CD4-positive, alpha-beta memory T cell (primary cell): Measurements from ENCODE around the gene RYR1. TPM values are rescaled to one million over a fixed set of nuclear protein-coding genes. Genes with fewer than 3 reads are reported as not detected.

Source experiments
- CTCF ChIA-PET: fragments of 350-600 bp; sonication (Branson Sonifier 250); formaldehyde crosslinking; loops from one replicate; lab custom pipeline; 2021; ENCODE audit warnings: inconsistent platforms; ENCODE audit not compliant: partially characterized antibody; lab: Charles Lee
- POLR2A ChIA-PET: fragments of 350-600 bp; sonication (Branson Sonifier 250); formaldehyde crosslinking; loops from one replicate; lab custom pipeline; 2021; ENCODE audit not compliant: partially characterized antibody; lab: Charles Lee
- DNase-seq, 5 donors: peaks; one replicate each; pipeline versions ENCODE4 v3.0.0 to v3.0.0-alpha.2; 2020 to 2022; ENCODE audit warnings: mixed read lengths in 1 of 5
- H3K27ac ChIP-seq: one replicate; pipeline ENCODE4 v1.7.0; 2013; ENCODE audit warnings: low read depth, low read length
- H3K27me3 ChIP-seq: 2 replicates; pipeline ENCODE4 v1.7.0; 2013; ENCODE audit warnings: mild to moderate bottlenecking, low read length, moderate library complexity; ENCODE audit not compliant: insufficient read depth
- H3K36me3 ChIP-seq: 2 replicates; pipeline ENCODE4 v1.7.0; 2013; ENCODE audit warnings: mild to moderate bottlenecking, low read length, moderate library complexity; ENCODE audit not compliant: insufficient read depth
- H3K4me1 ChIP-seq: 2 replicates; pipeline ENCODE4 v1.7.0; 2013; ENCODE audit warnings: mild to moderate bottlenecking, low read length, moderate library complexity; ENCODE audit not compliant: insufficient read depth
- H3K4me3 ChIP-seq, 2 donors: one replicate each; pipeline ENCODE4 v1.7.0; 2013; ENCODE audit warnings: low read length in 2 of 2, mild to moderate bottlenecking in 1 of 2
- H3K9me3 ChIP-seq, 2 donors: one replicate each; pipeline ENCODE4 v1.7.0; 2013; ENCODE audit warnings: low read length in 2 of 2, control low read depth in 1 of 2; ENCODE audit not compliant: control insufficient read depth in 1 of 2
- H3K27ac Mint-ChIP-seq, 7 donors: one replicate each; pipeline ENCODE4 v1.8.0; 2020 to 2021; ENCODE audit warnings: mixed read lengths in 7 of 7, mild to moderate bottlenecking in 6 of 7, inconsistent platforms in 3 of 7, moderate library complexity in 3 of 7
- H3K27me3 Mint-ChIP-seq, 2 donors: one replicate each; pipeline ENCODE4 v1.8.0; 2020 to 2021; ENCODE audit warnings: mixed read lengths in 2 of 2
- H3K36me3 Mint-ChIP-seq, 2 donors: one replicate each; pipeline ENCODE4 v1.8.0; 2020 to 2021; ENCODE audit warnings: mixed read lengths in 2 of 2, inconsistent platforms in 1 of 2, mild to moderate bottlenecking in 1 of 2
- H3K4me1 Mint-ChIP-seq, 4 donors: one replicate each; pipeline ENCODE4 v1.8.0; 2020 to 2021; ENCODE audit warnings: mixed read lengths in 4 of 4, mild to moderate bottlenecking in 1 of 4
- H3K4me3 Mint-ChIP-seq, 8 donors: one replicate each; pipeline ENCODE4 v1.8.0; 2020 to 2021; ENCODE audit warnings: mixed read lengths in 8 of 8, mild to moderate bottlenecking in 7 of 8, moderate library complexity in 6 of 8, inconsistent platforms in 3 of 8
- H3K9me3 Mint-ChIP-seq, 8 donors: one replicate each; pipeline ENCODE4 v1.8.0; 2020 to 2021; ENCODE audit warnings: mixed read lengths in 8 of 8, mild to moderate bottlenecking in 5 of 8, inconsistent platforms in 3 of 8, moderate library complexity in 1 of 8
- intact Hi-C: fragments of 100-400 bp; cut with micrococcal nuclease; formaldehyde crosslinking; loops from one replicate; pipeline ENCODE4 v1.15.1; 2023
- polyA plus RNA-seq, 2 donors: library from polyadenylated mRNA; unstranded; fragments of 300-500 nt; fragmentation: Illumina TruSeq; gene quantifications; one replicate each; pipeline ENCODE4 v1.2.3, GENCODE V29; 2021
- total RNA-seq, 2 experiments: library from RNA; stranded (reverse); gene quantifications; one replicate each; pipeline ENCODE4 v1.2.3, GENCODE V29; 2021

Gene RYR1
- total and polyA plus RNA-seq, 4 experiments from 2014 or later = 0.02 to 6.2 (median 2.7) TPM

DNA sequence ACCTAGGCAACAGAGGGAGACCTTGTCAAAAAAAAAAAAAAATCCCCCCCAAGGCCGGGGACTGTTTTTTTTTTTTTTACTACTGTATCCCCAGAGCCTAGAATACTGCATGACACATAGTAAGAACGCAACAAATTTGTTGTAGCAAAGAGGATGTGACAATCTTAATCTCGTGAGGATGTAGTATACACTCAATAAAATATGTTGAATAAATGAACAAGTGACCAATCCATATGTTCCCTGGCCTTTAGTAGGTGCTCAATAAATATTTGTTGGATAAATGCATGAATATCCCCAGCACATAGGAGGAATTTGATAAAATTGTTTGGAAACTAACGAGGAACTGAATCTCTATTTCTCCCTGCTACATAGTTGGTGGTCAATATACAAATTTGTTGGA, 108.5 kb downstream of the RYR1 start:
- no peak for DNase-seq
- no peaks in the 10 kb centered on the region for H3K27me3 Mint-ChIP-seq
- peaks cover 26 to 55% (median 41%) of the 10 kb centered on the region in 4 donors for H3K4me1 Mint-ChIP-seq
- no peak overlapping the region for H3K4me3 ChIP-seq
- ChIA-PET CTCF (interaction anchor here (1.4 to 5.7 kb wide), 4 partner anchors 22 to 93 kb away, joined by 3 to 57 read pairs (median 35); partner anchors contain the start of genes EIF3K and MAP4K1), POLR2A (no interaction called here)
- no peaks in the 10 kb centered on the region for H3K36me3 ChIP-seq
- H3K36me3 Mint-ChIP-seq = peaks cover 0 to 2% of the 10 kb centered on the region in 2 donors
- no peak overlapping the region for H3K27ac ChIP-seq
- H3K27me3 ChIP-seq = no peaks in the 10 kb centered on the region
- H3K9me3 Mint-ChIP-seq = peaks cover 0 to 2% (median 0%) of the 10 kb centered on the region in 8 donors
- H3K4me1 ChIP-seq = peaks cover 43% of the 10 kb centered on the region
- H3K4me3 Mint-ChIP-seq = no peak overlapping the region
- H3K27ac Mint-ChIP-seq = no peak overlapping the region
- intact Hi-C loops = no loop called here
- no peaks in the 10 kb centered on the region for H3K9me3 ChIP-seq

DNA sequence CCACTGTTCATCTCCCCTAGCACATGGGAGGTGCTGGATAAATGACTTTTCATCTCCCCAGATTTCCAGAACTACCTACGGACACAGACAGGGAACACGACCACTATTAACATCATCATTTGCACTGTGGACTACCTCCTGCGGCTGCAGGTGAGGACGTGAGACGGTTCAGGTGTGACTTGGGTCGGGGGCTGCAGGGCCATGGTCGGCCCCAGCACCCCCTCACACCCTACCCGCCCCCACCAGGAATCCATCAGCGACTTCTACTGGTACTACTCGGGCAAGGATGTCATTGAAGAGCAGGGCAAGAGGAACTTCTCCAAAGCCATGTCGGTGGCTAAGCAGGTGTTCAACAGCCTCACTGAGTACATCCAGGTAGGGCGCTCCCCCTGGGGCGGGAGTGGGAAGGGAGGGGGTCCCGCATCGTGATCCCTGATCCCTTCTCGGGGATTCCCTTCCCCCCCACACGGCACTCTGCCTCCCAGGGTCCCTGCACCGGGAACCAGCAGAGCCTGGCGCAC, 109.9 kb downstream of the RYR1 start:
- Histone ChIP-seq H3K27me3 (no peaks in the 10 kb centered on the region), H3K27ac (no peak overlapping the region), H3K36me3 (no peaks in the 10 kb centered on the region), H3K4me1 (peaks cover 30% of the 10 kb centered on the region), H3K9me3 (no peaks in the 10 kb centered on the region), H3K4me3 (no peak overlapping the region)
- Mint-ChIP-seq H3K4me1 (peaks cover 23 to 42% (median 30%) of the 10 kb centered on the region in 4 donors), H3K4me3 (no peak overlapping the region), H3K27ac (no peak overlapping the region), H3K9me3 (no peaks in the 10 kb centered on the region), H3K27me3 (no peaks in the 10 kb centered on the region), H3K36me3 (peaks cover 0 to 2% of the 10 kb centered on the region in 2 donors)
- DNase-seq = no peak
- ChIA-PET CTCF (interaction anchor here (0.6 to 5.7 kb wide), 6 partner anchors 12 to 386 kb away, joined by 3 to 57 read pairs (median 20); partner anchors contain the start of genes EIF3K, MAP4K1, MRPS12 and SARS2), POLR2A (interaction anchor here (0.8 to 2.9 kb wide), 6 partner anchors 28 to 388 kb away, joined by 4 to 23 read pairs (median 6); partner anchors contain the start of genes EIF3K, MAP4K1, MRPS12 and SARS2)
- intact Hi-C loops = no loop called here

DNA sequence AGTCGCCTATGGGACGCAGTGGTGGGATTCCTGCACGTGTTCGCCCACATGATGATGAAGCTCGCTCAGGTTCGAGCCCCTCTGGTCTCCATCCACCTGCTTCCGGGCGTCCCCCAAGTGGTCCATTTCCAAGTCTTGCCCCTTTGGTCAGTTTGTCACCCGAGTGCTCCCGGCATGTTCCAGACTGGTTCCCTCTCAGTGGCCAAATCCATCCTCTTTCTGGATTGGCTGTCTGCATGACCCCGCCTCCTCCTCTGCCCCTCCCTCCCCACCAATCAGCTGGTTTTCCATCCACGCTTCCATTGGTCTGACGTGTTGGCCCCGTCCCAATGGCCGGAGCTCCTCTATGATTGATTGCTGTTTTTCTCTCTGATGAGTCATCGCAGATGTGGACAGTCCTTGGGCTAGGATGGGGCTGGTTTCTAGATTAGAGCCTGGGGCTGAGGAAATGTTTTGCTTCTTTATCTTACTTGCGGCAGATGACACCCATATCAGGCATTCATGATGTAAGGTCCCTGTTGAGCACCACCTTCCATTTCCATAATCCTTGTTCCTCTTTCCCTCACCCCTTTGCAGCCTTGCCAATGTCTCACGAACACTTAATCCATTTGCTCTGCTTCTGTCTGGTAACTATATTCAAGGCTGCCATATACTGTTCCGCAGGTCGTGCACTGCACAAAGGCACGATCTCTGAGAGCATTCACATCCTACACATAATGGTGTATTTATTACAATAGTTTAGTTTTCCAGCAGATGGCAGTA, 110.5 kb downstream of the RYR1 start:
- Mint-ChIP-seq H3K4me1 (peaks cover 16 to 36% (median 23%) of the 10 kb centered on the region in 4 donors), H3K27me3 (no peaks in the 10 kb centered on the region), H3K9me3 (no peaks in the 10 kb centered on the region), H3K36me3 (peaks cover 0 to under 1% of the 10 kb centered on the region in 2 donors), H3K4me3 (peak overlapping the region in 7 of 8 donors; percentile 21 to 76 (median 56)), H3K27ac (peak overlapping the region in 3 of 7 donors; percentile 67 to 89 (median 77))
- peaks cover 26% of the 10 kb centered on the region for H3K4me1 ChIP-seq
- no peak overlapping the region for H3K4me3 ChIP-seq
- intact Hi-C loops = loop anchor here (1.0 kb wide), 4 partner anchors 29 to 386 kb away; partner anchors contain the start of genes EIF3K, MRPS12 and SARS2
- no peaks in the 10 kb centered on the region for H3K9me3 ChIP-seq
- H3K27me3 ChIP-seq = no peaks in the 10 kb centered on the region
- ChIA-PET CTCF (interaction anchor here (0.6 to 5.7 kb wide), 12 partner anchors 12 to 386 kb away, joined by 3 to 57 read pairs (median 4); partner anchors contain the start of genes EIF3K, FAM98C, MAP4K1 and MRPS12), POLR2A (interaction anchor here (0.8 to 2.9 kb wide), 8 partner anchors 28 to 387 kb away, joined by 3 to 23 read pairs (median 4); partner anchors contain the start of genes EIF3K, MAP4K1, MRPS12 and SARS2)
- no peaks in the 10 kb centered on the region for H3K36me3 ChIP-seq
- H3K27ac ChIP-seq = no peak overlapping the region
- peak in 1 of 5 donors; percentile 11 for DNase-seq

DNA sequence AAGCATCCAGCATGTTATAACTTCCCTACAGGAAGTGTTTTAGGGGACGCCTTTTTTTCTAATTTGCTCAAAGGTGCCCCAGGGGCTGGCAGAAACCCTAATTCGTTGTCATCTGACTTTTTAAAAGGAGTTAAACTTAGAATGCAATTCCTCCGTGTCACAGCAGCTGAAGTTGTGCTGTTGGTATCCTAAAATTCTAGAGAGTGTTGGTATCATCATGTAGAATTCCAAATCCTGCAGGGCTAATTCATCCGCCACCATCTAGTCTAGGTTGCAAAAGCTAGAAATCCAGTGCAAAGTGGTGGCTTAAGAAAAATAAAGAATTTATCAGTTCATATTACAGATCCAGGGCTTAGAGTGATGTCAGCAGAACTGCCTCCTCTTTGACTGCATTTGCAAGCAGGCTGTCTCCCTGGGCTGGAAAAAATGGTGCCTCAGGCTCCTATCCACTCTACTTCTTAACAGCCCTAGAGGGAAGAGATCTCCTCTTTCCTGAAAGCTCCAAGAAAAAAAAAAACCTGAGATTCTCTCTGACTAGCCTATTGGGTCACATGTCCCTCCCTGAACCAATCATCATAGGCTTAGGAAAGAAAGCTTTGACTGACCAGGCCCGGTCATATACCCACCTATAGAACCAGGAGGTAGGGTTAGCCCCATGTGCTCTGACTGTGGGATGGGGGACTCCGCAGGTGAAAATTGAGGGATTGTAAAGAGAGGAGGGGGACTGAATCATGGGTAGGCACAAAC, 111.3 kb downstream of the RYR1 start:
- Histone ChIP-seq H3K9me3 (no peaks in the 10 kb centered on the region), H3K36me3 (no peaks in the 10 kb centered on the region), H3K27me3 (no peaks in the 10 kb centered on the region), H3K4me1 (peaks cover 19% of the 10 kb centered on the region), H3K4me3 (no peak overlapping the region), H3K27ac (no peak overlapping the region)
- intact Hi-C loops = loop anchor here (1.0 kb wide), 4 partner anchors 29 to 386 kb away; partner anchors contain the start of genes EIF3K, MRPS12 and SARS2
- Mint-ChIP-seq H3K36me3 (no peaks in the 10 kb centered on the region), H3K9me3 (no peaks in the 10 kb centered on the region), H3K4me3 (peak overlapping the region in 2 of 8 donors; percentile 17 to 76), H3K4me1 (peaks cover 12 to 28% (median 16%) of the 10 kb centered on the region in 4 donors), H3K27ac (peak overlapping the region in 3 of 7 donors; percentile 2 to 89 (median 27)), H3K27me3 (no peaks in the 10 kb centered on the region)
- CTCF ChIA-PET = interaction anchor here (0.6 to 5.7 kb wide), 18 partner anchors 9 to 425 kb away, joined by 3 to 57 read pairs (median 3); partner anchors contain the start of genes ACTN4, EIF3K, FAM98C and MAP4K1
- peak in 4 of 5 donors; percentile 61 to 71 (median 65) for DNase-seq
- POLR2A ChIA-PET = interaction anchor here (0.8 to 2.9 kb wide), 8 partner anchors 29 to 387 kb away, joined by 3 to 23 read pairs (median 4); partner anchors contain the start of genes EIF3K, MAP4K1, MRPS12 and SARS2

DNA sequence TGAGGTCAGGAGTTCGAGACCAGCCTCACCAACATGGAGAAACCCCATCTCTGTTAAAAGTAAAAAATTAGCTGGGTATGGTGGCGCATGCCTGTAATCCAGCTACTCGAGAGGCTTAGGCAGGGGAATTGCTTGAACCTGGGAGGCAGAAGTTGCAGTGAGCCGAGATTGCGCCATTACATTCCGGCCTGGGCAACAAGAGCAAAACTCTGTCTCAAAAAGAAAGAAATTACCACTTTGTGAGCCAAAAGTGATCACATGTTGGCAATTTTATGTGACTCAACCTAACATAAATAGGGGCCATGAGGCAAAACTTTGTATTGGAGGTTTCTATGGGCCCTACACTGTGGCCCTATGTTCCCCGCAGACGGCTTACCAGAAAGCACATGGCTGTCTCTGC, 112.1 kb downstream of the RYR1 start:
- no peak overlapping the region for H3K4me3 Mint-ChIP-seq
- CTCF ChIA-PET = interaction anchor here (0.6 to 5.7 kb wide), 10 partner anchors 12 to 510 kb away, joined by 3 to 57 read pairs (median 6); partner anchors contain the start of genes ACTN4, EIF3K, MAP4K1 and MRPS12

DNA sequence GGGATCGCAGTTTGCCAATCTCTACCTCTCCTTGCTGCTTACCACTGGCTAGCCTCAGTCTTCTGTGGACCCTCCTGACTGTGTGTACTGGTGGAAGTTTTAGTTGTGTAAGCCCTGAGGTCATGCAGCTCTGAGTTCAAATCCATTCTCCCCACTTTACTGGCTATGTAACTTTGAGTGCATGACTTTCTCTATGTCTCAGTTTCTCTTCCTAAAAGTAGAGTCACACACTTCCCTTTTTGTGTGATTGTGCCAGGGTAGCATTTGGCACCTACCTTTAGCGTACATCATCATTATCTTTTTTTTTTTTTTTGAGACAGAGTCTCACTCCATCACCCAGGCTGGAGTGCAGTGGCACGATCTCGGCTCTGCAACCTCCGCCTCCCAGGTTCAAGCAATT, 113.9 kb downstream of the RYR1 start:
- Histone ChIP-seq H3K4me1 (peaks cover 23% of the 10 kb centered on the region), H3K36me3 (no peaks in the 10 kb centered on the region), H3K4me3 (no peak overlapping the region), H3K27ac (no peak overlapping the region), H3K9me3 (no peaks in the 10 kb centered on the region), H3K27me3 (no peaks in the 10 kb centered on the region)
- Mint-ChIP-seq H3K27ac (no peak overlapping the region), H3K4me3 (no peak overlapping the region), H3K27me3 (no peaks in the 10 kb centered on the region), H3K9me3 (no peaks in the 10 kb centered on the region), H3K4me1 (peaks cover 17 to 30% (median 23%) of the 10 kb centered on the region in 4 donors), H3K36me3 (no peaks in the 10 kb centered on the region)
- intact Hi-C loops = no loop called here
- POLR2A ChIA-PET = no interaction called here
- CTCF ChIA-PET = interaction anchor here (0.8 to 2.2 kb wide), 4 partner anchors 10 to 87 kb away, joined by 3 to 9 read pairs (median 5); partner anchors contain the start of gene MAP4K1
- no peak for DNase-seq

More for the DNA sequence above, 112.1 kb downstream of the RYR1 start:
- intact Hi-C loops = no loop called here
- Mint-ChIP-seq H3K36me3 (no peaks in the 10 kb centered on the region), H3K9me3 (no peaks in the 10 kb centered on the region), H3K27ac (peak overlapping the region in 1 of 7 donors; percentile 52), H3K27me3 (no peaks in the 10 kb centered on the region), H3K4me1 (peaks cover 11 to 25% (median 18%) of the 10 kb centered on the region in 4 donors)
- Histone ChIP-seq H3K9me3 (no peaks in the 10 kb centered on the region), H3K27me3 (no peaks in the 10 kb centered on the region), H3K36me3 (no peaks in the 10 kb centered on the region), H3K27ac (no peak overlapping the region), H3K4me3 (no peak overlapping the region), H3K4me1 (peaks cover 15% of the 10 kb centered on the region)
- POLR2A ChIA-PET = interaction anchor here (1.3 to 2.9 kb wide), 3 partner anchors 32 to 89 kb away, joined by 4 to 23 read pairs (median 19); partner anchors contain the start of genes EIF3K and MAP4K1
- no peak for DNase-seq
